Neural cell (in vitro differentiated cells): ENCODE results near the gene CAV3. TPM values are rescaled to one million over a fixed set of nuclear protein-coding genes. Genes with fewer than 3 reads are reported as not detected.

Source experiments
- H2AFZ ChIP-seq: fragments of 200-600, 300-800 bp; sonication (generic), shearing (Covaris generic); 2 replicates; pipeline ENCODE4 v1.6.0; 2014; ENCODE audit warnings: low read depth, mild to moderate bottlenecking, antibody characterized with exemption, low read length, moderate library complexity
- H3F3A ChIP-seq: fragments of 200-600 bp; shearing (Covaris generic); 2 replicates; pipeline ENCODE4 v1.6.1; 2016; ENCODE audit warnings: mild to moderate bottlenecking, moderate library complexity, mixed read lengths, antibody characterized with exemption, low read length; ENCODE audit not compliant: insufficient read depth, poor library complexity, severe bottlenecking
- H3K27ac ChIP-seq: fragments of 200-600, 300-800 bp; sonication (generic), shearing (Covaris generic); 2 replicates; pipeline ENCODE4 v1.5.1; 2014; ENCODE audit warnings: mild to moderate bottlenecking, low read length, moderate library complexity
- H3K27me3 ChIP-seq: fragments of 300-800, 200-600 bp; sonication (generic), shearing (Covaris generic); 2 replicates; pipeline ENCODE4 v1.6.0; 2014; ENCODE audit warnings: mild to moderate bottlenecking, low read depth, low read length, moderate library complexity; ENCODE audit not compliant: insufficient read depth
- H3K36me3 ChIP-seq: fragments of 300-800, 200-600 bp; sonication (generic), shearing (Covaris generic); 2 replicates; pipeline ENCODE4 v1.5.1; 2014; ENCODE audit warnings: mild to moderate bottlenecking, antibody characterized with exemption, low read length, moderate library complexity; ENCODE audit not compliant: insufficient read depth
- H3K4me2 ChIP-seq: fragments of 300-800, 200-600 bp; sonication (generic), shearing (Covaris generic); 2 replicates; pipeline ENCODE4 v1.6.0; 2014; ENCODE audit warnings: mild to moderate bottlenecking, low read length
- H3K4me3 ChIP-seq: fragments of 300-800, 200-600 bp; sonication (generic), shearing (Covaris generic); 2 replicates; pipeline ENCODE4 v1.5.1; 2014; ENCODE audit warnings: mild to moderate bottlenecking, low read length, moderate library complexity
- H3K79me2 ChIP-seq: fragments of 200-600 bp; shearing (Covaris generic); replicated peaks from 2 replicates; pipeline ENCODE4 v1.6.0; 2014; ENCODE audit warnings: mild to moderate bottlenecking, low read length, moderate library complexity; ENCODE audit not compliant: insufficient read depth
- H3K9ac ChIP-seq: fragments of 300-800, 200-600 bp; sonication (generic), shearing (Covaris generic); 2 replicates; pipeline ENCODE4 v1.6.1; 2016; ENCODE audit warnings: mild to moderate bottlenecking, low read length, mixed read lengths
- H3K9me2 ChIP-seq: fragments of 200-600 bp; shearing (Covaris generic); 2 replicates; pipeline ENCODE4 v1.6.1; 2016; ENCODE audit warnings: mild to moderate bottlenecking, low read length, mixed read lengths; ENCODE audit not compliant: insufficient read depth
- H3K9me3 ChIP-seq: fragments of 200-600, 300-800 bp; sonication (generic), shearing (Covaris generic); 2 replicates; pipeline ENCODE4 v1.6.1; 2016; ENCODE audit warnings: mild to moderate bottlenecking, mixed run types, low read length, moderate library complexity, mixed read lengths
- H4K20me1 ChIP-seq: fragments of 200-600 bp; shearing (Covaris generic); 2 replicates; pipeline ENCODE4 v1.6.1; 2016; ENCODE audit warnings: mild to moderate bottlenecking, mixed run types; ENCODE audit not compliant: insufficient read depth
- EP300 ChIP-seq: fragments of 450-650 bp; conservative IDR thresholded peaks from 2 replicates; pipeline ENCODE4 v1.6.1; 2014; ENCODE audit warnings: antibody characterized with exemption, mild to moderate bottlenecking, moderate library complexity; ENCODE audit not compliant: poor library complexity, severe bottlenecking
- EZH2 ChIP-seq: fragments of 200-600, 300-800 bp; shearing (Covaris generic), sonication (generic); IDR thresholded peaks from 2 replicates; pipeline ENCODE4 v1.6.1; 2014; ENCODE audit warnings: antibody characterized with exemption, low read length, borderline replicate concordance, mild to moderate bottlenecking; ENCODE audit not compliant: insufficient read depth, poor library complexity, severe bottlenecking
- MXI1 ChIP-seq: fragments of 450-650 bp; conservative IDR thresholded peaks from 2 replicates; pipeline ENCODE4 v1.6.1; 2014; ENCODE audit warnings: antibody characterized with exemption, mild to moderate bottlenecking; ENCODE audit not compliant: poor library complexity, severe bottlenecking
- POLR2AphosphoS5 ChIP-seq: IDR thresholded peaks from 2 replicates; pipeline ENCODE4 v1.6.1; 2012
- RAD21 ChIP-seq: fragments of 450-650 bp; conservative IDR thresholded peaks from 2 replicates; pipeline ENCODE4 v1.6.1; 2014; ENCODE audit warnings: antibody characterized with exemption, mild to moderate bottlenecking, moderate library complexity
- SMC3 ChIP-seq: fragments of 450-650 bp; conservative IDR thresholded peaks from 2 replicates; pipeline ENCODE4 v1.6.1; 2014; ENCODE audit warnings: antibody characterized with exemption, mild to moderate bottlenecking, moderate library complexity; ENCODE audit not compliant: poor library complexity
- TAF1 ChIP-seq: IDR thresholded peaks from 2 replicates; pipeline ENCODE4 v1.6.1; 2012; ENCODE audit warnings: low read depth
- polyA plus RNA-seq: library from polyadenylated mRNA; depleted of rRNA; stranded (reverse); fragments of >200 nt; gene quantifications from 2 replicates; pipeline ENCODE4 v1.2.3, GENCODE V29; 2014
- TF ChIP-seq, protein P1 (sequence below): IDR thresholded peaks from 2 replicates; pipeline ENCODE4 v1.6.1; 2012; ENCODE audit warnings: borderline replicate concordance
- TF ChIP-seq, protein P2 (sequence below): fragments of 450-650 bp; IDR thresholded peaks from 2 replicates; pipeline ENCODE4 v1.5.1; 2014; ENCODE audit warnings: antibody characterized with exemption, mild to moderate bottlenecking, moderate library complexity; ENCODE audit not compliant: poor library complexity, severe bottlenecking

Gene CAV3
- polyA plus RNA-seq, 1 donor from 2014 or later = not detected

DNA sequence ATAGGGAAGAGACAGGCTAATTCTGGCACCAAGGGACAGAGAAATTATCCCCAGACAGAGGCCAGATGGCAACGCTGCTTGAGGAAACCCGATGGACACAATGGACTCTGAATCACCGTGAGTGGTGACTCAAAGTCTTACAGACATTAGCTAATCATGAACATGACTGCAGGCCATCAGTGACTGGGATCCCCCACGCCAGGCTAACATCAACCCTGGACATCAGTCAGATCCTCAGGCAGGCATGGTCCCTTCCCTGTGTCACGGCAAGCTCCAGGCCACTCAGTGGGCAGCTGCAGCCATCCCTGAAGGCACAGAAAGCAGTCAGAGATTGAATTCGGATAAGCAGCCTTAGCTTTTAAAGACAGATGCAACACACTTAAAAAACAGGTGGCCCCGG is 59.6 kb downstream of the CAV3 start:
- Histone ChIP-seq H3K27me3 (no peaks in the 10 kb centered on the region), H3K79me2 (no peaks in the 10 kb centered on the region), H3K36me3 (no peaks in the 10 kb centered on the region), H2AFZ (no peak overlapping the region), H3F3A (no peaks in the 10 kb centered on the region), H4K20me1 (no peaks in the 10 kb centered on the region), H3K9me3 (no peaks in the 10 kb centered on the region), H3K27ac (no peak overlapping the region), H3K4me2 (no peak overlapping the region), H3K9me2 (no peaks in the 10 kb centered on the region), H3K4me3 (no peak overlapping the region), H3K9ac (no peak overlapping the region)
- TF ChIP-seq POLR2AphosphoS5 = no peak
- no peak for TF ChIP-seq EZH2
- TF ChIP-seq, protein P1, sequence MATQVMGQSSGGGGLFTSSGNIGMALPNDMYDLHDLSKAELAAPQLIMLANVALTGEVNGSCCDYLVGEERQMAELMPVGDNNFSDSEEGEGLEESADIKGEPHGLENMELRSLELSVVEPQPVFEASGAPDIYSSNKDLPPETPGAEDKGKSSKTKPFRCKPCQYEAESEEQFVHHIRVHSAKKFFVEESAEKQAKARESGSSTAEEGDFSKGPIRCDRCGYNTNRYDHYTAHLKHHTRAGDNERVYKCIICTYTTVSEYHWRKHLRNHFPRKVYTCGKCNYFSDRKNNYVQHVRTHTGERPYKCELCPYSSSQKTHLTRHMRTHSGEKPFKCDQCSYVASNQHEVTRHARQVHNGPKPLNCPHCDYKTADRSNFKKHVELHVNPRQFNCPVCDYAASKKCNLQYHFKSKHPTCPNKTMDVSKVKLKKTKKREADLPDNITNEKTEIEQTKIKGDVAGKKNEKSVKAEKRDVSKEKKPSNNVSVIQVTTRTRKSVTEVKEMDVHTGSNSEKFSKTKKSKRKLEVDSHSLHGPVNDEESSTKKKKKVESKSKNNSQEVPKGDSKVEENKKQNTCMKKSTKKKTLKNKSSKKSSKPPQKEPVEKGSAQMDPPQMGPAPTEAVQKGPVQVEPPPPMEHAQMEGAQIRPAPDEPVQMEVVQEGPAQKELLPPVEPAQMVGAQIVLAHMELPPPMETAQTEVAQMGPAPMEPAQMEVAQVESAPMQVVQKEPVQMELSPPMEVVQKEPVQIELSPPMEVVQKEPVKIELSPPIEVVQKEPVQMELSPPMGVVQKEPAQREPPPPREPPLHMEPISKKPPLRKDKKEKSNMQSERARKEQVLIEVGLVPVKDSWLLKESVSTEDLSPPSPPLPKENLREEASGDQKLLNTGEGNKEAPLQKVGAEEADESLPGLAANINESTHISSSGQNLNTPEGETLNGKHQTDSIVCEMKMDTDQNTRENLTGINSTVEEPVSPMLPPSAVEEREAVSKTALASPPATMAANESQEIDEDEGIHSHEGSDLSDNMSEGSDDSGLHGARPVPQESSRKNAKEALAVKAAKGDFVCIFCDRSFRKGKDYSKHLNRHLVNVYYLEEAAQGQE = no peak
- no peak for TF ChIP-seq EP300

DNA sequence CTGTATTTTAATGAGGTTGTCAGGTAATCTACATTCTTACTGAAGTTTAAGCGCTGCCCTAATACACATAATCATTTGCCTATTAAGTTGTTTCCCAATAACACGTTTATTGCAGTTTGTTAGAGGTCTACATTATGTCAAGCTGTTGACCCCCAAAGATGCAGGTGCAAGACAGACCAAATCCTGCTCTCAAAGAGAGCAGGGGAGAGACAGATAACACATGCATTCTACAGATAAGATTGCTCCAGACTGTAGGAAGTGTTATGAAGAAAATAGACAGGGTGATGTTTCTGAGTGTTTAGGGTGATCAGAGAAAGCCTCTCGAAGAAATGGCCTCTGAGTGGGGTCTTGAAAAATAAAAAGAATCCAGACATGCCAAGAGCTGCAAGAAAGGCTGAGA is 60.6 kb downstream of the CAV3 start:
- H2AFZ ChIP-seq = no peak overlapping the region

More for the DNA sequence above, 60.6 kb downstream of the CAV3 start:
- Histone ChIP-seq H3K4me3 (no peak overlapping the region), H4K20me1 (no peaks in the 10 kb centered on the region), H3K9me2 (no peaks in the 10 kb centered on the region), H3F3A (no peaks in the 10 kb centered on the region), H3K4me2 (no peak overlapping the region), H3K79me2 (no peaks in the 10 kb centered on the region), H3K9ac (no peak overlapping the region), H3K27me3 (no peaks in the 10 kb centered on the region), H3K36me3 (no peaks in the 10 kb centered on the region), H3K27ac (no peak overlapping the region), H3K9me3 (no peaks in the 10 kb centered on the region)
- no peak for TF ChIP-seq TAF1
- TF ChIP-seq RAD21 = no peak
- TF ChIP-seq SMC3 = no peak
- TF ChIP-seq, protein P2, sequence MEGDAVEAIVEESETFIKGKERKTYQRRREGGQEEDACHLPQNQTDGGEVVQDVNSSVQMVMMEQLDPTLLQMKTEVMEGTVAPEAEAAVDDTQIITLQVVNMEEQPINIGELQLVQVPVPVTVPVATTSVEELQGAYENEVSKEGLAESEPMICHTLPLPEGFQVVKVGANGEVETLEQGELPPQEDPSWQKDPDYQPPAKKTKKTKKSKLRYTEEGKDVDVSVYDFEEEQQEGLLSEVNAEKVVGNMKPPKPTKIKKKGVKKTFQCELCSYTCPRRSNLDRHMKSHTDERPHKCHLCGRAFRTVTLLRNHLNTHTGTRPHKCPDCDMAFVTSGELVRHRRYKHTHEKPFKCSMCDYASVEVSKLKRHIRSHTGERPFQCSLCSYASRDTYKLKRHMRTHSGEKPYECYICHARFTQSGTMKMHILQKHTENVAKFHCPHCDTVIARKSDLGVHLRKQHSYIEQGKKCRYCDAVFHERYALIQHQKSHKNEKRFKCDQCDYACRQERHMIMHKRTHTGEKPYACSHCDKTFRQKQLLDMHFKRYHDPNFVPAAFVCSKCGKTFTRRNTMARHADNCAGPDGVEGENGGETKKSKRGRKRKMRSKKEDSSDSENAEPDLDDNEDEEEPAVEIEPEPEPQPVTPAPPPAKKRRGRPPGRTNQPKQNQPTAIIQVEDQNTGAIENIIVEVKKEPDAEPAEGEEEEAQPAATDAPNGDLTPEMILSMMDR = no peak
- no peak for TF ChIP-seq EP300
- TF ChIP-seq EZH2 = no peak
- no peak for TF ChIP-seq MXI1
- TF ChIP-seq, protein P1 = no peak
- TF ChIP-seq POLR2AphosphoS5 = no peak

Other genes starting within 250 kb of the CAV3 start
- gene LMCD1, start 232.0 kb upstream of the CAV3 start, polyA plus RNA-seq = 3.4 and 3.5 TPM in 2 replicates
- gene SSUH2, start 89.0 kb upstream of the CAV3 start, polyA plus RNA-seq = 0.64 and 0.88 TPM in 2 replicates
- gene OXTR, start 35.8 kb downstream of the CAV3 start, polyA plus RNA-seq = 1.7 and 2.2 TPM in 2 replicates
- 4.7 and 5.4 TPM in 2 replicates for gene RAD18, start 229.7 kb downstream of the CAV3 start, polyA plus RNA-seq